PFSK-1 (cell line): ENCODE measurements around the gene FAT1.

Experiments used
- POLR2AphosphoS5 ChIP-seq: IDR thresholded peaks from 2 replicates; pipeline ENCODE4 v1.6.1; 2012; ENCODE audit warnings: low read depth, mild to moderate bottlenecking, control low read depth, low read length, moderate library complexity
- REST ChIP-seq, 2 experiments: IDR thresholded peaks; 2 replicates each; pipeline versions ENCODE4 v1.6.1 to v1.8.0; 2011 to 2012; ENCODE audit warnings: low read depth in 2 of 2, low read length in 2 of 2, control low read depth in 1 of 2, inconsistent platforms in 1 of 2, mild to moderate bottlenecking in 1 of 2, moderate library complexity in 1 of 2; ENCODE audit not compliant: insufficient read depth in 1 of 2
- TAF1 ChIP-seq: IDR thresholded peaks from 2 replicates; pipeline ENCODE4 v1.6.1; 2012; ENCODE audit warnings: low read length, control low read depth, borderline replicate concordance; ENCODE audit not compliant: insufficient read depth

- TF ChIP-seq POLR2AphosphoS5: no peak
- TF ChIP-seq REST (IDR thresholded peaks at IDR 0.05; ENCODE audit: insufficient read depth in 1 of 2, low read depth in 2 of 2, low read length in 2 of 2): no peak
- no peak for TF ChIP-seq TAF1
These were observed 9.5 kb downstream of the FAT1 start for GRCh38 chr4:186714006-186714675.
